ENCODE data around the gene HIVEP1.

- TF ChIP-seq RNF2 (IDR thresholded peaks at IDR 0.05; ENCODE audit: borderline replicate concordance, low read depth, low read length, missing control alignments, poor library complexity, severe bottlenecking) (no peak), EZH2 (IDR thresholded peaks at IDR 0.05; ENCODE audit: low read depth, low read length, severe bottlenecking) (no peak), TAF1 (IDR thresholded peaks at IDR 0.05; ENCODE audit: low read depth, low read length) (no peak), RAD21 (IDR thresholded peaks at IDR 0.05 in 1 of 2, conservative IDR thresholded peaks at IDR 0.05 in 1 of 2; ENCODE audit: low read depth in 2 of 2, low read length in 2 of 2) (no peak), CTCF (IDR thresholded peaks at IDR 0.05; ENCODE audit: control extremely low read depth in 1 of 3, insufficient read depth in 1 of 3, low read depth in 1 of 3, low read length in 3 of 3) (no peak), POLR2A (IDR thresholded peaks at IDR 0.05; ENCODE audit: control extremely low read depth in 1 of 2, low read depth in 2 of 2, low read length in 2 of 2) (no peak), RFX5 (IDR thresholded peaks at IDR 0.05; ENCODE audit: borderline replicate concordance, low read depth, low read length) (no peak), POLR2AphosphoS5 (IDR thresholded peaks at IDR 0.05; ENCODE audit: low read depth, low read length) (no peak), SUZ12 (IDR thresholded peaks at IDR 0.05; ENCODE audit: low read length) (no peak), JUN (IDR thresholded peaks at IDR 0.05; ENCODE audit: low read depth, low read length) (no peak), GTF2F1 (IDR thresholded peaks at IDR 0.05; ENCODE audit: borderline replicate concordance, low read depth, low read length) (no peak), CHD2 (IDR thresholded peaks at IDR 0.05; ENCODE audit: low read length) (no peak)
Measured at GRCh38 chr6:11976489-11976888, 35.6 kb upstream of the HIVEP1 start.
